Activated T-cell treated with anti-CD3 and anti-CD28 coated beads, Interleukin-2, amount 50 U/mL, for 4 hours (primary cell): Measurements from ENCODE around the gene CKLF. TPM values are rescaled to one million over a fixed set of nuclear protein-coding genes. Genes with fewer than 3 reads are reported as not detected.
A peak's percentile ranks its signal among the peaks of the same experiment; 100 is the strongest.

Experiments used
- ATAC-seq, 2 donors: fragments of 200-7000 bp; cut with Tn5 transposase; one replicate each; pipeline ENCODE4 v1.10.0; 2021
- DNase-seq: peaks from one replicate; pipeline ENCODE4 v3.0.0-alpha.2; 2020
- H3K27me3 Mint-ChIP-seq: one replicate; pipeline ENCODE4 v1.8.0; 2021; ENCODE audit warnings: low read depth, mixed read lengths
- H3K36me3 Mint-ChIP-seq: one replicate; pipeline ENCODE4 v1.8.0; 2022; ENCODE audit warnings: mixed read lengths; ENCODE audit not compliant: insufficient read depth
- H3K4me1 Mint-ChIP-seq: one replicate; pipeline ENCODE4 v1.8.0; 2021; ENCODE audit warnings: low read depth, mixed read lengths
- H3K4me3 Mint-ChIP-seq: one replicate; pipeline ENCODE4 v1.8.0; 2021; ENCODE audit warnings: mild to moderate bottlenecking, moderate library complexity, mixed read lengths
- H3K9me3 Mint-ChIP-seq: one replicate; pipeline ENCODE4 v1.8.0; 2021; ENCODE audit warnings: mixed read lengths
- total RNA-seq, 3 donors: library from RNA; stranded (reverse); gene quantifications; one replicate each; pipeline ENCODE4 v1.2.1, GENCODE V29; 2021

Gene CKLF
- total RNA-seq, 3 donors from 2014 or later: 52.4 to 63.6 (median 53.2) TPM

GRCh38 chr16:66544016-66544757 lies 8.2 kb upstream of the CKLF start:
- no peak for DNase-seq

GRCh38 chr16:66547101-66547989 lies 5.0 kb upstream of the CKLF start:
- H3K27me3 Mint-ChIP-seq: no peaks in the 10 kb centered on the region
- DNase-seq: no peak
- no peak overlapping the region for H3K4me3 Mint-ChIP-seq
- ATAC-seq: no peak
- no peaks in the 10 kb centered on the region for H3K36me3 Mint-ChIP-seq
- H3K4me1 Mint-ChIP-seq: peaks cover 38% of the 10 kb centered on the region
- H3K9me3 Mint-ChIP-seq: no peaks in the 10 kb centered on the region

More at GRCh38 chr16:66544016-66544757, 8.2 kb upstream of the CKLF start:
- no peak overlapping the region for H3K4me3 Mint-ChIP-seq
- no peak for ATAC-seq
- H3K36me3 Mint-ChIP-seq: no peaks in the 10 kb centered on the region
- H3K27me3 Mint-ChIP-seq: no peaks in the 10 kb centered on the region
- peaks cover 23% of the 10 kb centered on the region for H3K4me1 Mint-ChIP-seq
- H3K9me3 Mint-ChIP-seq: no peaks in the 10 kb centered on the region

- peaks cover 45% of the 10 kb centered on the region for H3K4me1 Mint-ChIP-seq
- DNase-seq: no peak
- H3K4me3 Mint-ChIP-seq: peak overlapping the region; percentile 77
- H3K27me3 Mint-ChIP-seq: no peaks in the 10 kb centered on the region
- no peaks in the 10 kb centered on the region for H3K36me3 Mint-ChIP-seq
- ATAC-seq: no peak
- H3K9me3 Mint-ChIP-seq: no peaks in the 10 kb centered on the region
Measured at GRCh38 chr16:66548068-66548467, 4.3 kb upstream of the CKLF start.

- peaks cover 53% of the 10 kb centered on the region for H3K4me1 Mint-ChIP-seq
- ATAC-seq (no peak), DNase-seq (no peak)
- H3K36me3 Mint-ChIP-seq: peaks cover 3% of the 10 kb centered on the region
- H3K27me3 Mint-ChIP-seq: no peaks in the 10 kb centered on the region
- H3K9me3 Mint-ChIP-seq: no peaks in the 10 kb centered on the region
- H3K4me3 Mint-ChIP-seq: peak overlapping the region; percentile 77
Measured at GRCh38 chr16:66548868-66549267, 3.5 kb upstream of the CKLF start.

GRCh38 chr16:66549284-66550131 lies 2.9 kb upstream of the CKLF start, which contains the start of gene TK2:
Gene TK2, minus strand, starts transcription at chr16:66550122. Its CDS starts 61 bp downstream, at chr16:66550061.
- H3K27me3 Mint-ChIP-seq: no peaks in the 10 kb centered on the region
- DNase-seq (peak; percentile 46), ATAC-seq (peak; percentile 49 to 60)
- H3K9me3 Mint-ChIP-seq: no peaks in the 10 kb centered on the region
- H3K36me3 Mint-ChIP-seq: peaks cover 3% of the 10 kb centered on the region
- H3K4me1 Mint-ChIP-seq: peaks cover 58% of the 10 kb centered on the region
- peak within 1 kb of the TSS; percentile 94 for H3K4me3 Mint-ChIP-seq

- H3K4me3 Mint-ChIP-seq: peak overlapping the region; percentile 94
- no peaks in the 10 kb centered on the region for H3K9me3 Mint-ChIP-seq
- H3K36me3 Mint-ChIP-seq: peaks cover 14% of the 10 kb centered on the region
- DNase-seq (peak; percentile 43), ATAC-seq (peak; percentile 25 to 28)
- H3K4me1 Mint-ChIP-seq: peaks cover 76% of the 10 kb centered on the region
- no peaks in the 10 kb centered on the region for H3K27me3 Mint-ChIP-seq
Measured at GRCh38 chr16:66551348-66551759, 1.0 kb upstream of the CKLF start.

- Mint-ChIP-seq H3K36me3 (peaks cover 14% of the 10 kb centered on the region), H3K4me1 (peaks cover 77% of the 10 kb centered on the region), H3K4me3 (peak overlapping the region; percentile 94), H3K9me3 (no peaks in the 10 kb centered on the region), H3K27me3 (no peaks in the 10 kb centered on the region)
- ATAC-seq (no peak), DNase-seq (no peak)
Measured at GRCh38 chr16:66551788-66552285, 539 bp upstream of the CKLF start.

- no peak for ATAC-seq
- Mint-ChIP-seq H3K4me3 (peak overlapping the region; percentile 94), H3K27me3 (no peaks in the 10 kb centered on the region), H3K9me3 (no peaks in the 10 kb centered on the region), H3K4me1 (peaks cover 82% of the 10 kb centered on the region), H3K36me3 (peaks cover 20% of the 10 kb centered on the region)
- no peak for DNase-seq
Measured at GRCh38 chr16:66553223-66553622, 847 bp downstream of the CKLF start.

- peak overlapping the region; percentile 94 for H3K4me3 Mint-ChIP-seq
- H3K36me3 Mint-ChIP-seq: peaks cover 22% of the 10 kb centered on the region
- H3K9me3 Mint-ChIP-seq: no peaks in the 10 kb centered on the region
- no peak for DNase-seq
- no peak for ATAC-seq
- H3K4me1 Mint-ChIP-seq: peaks cover 79% of the 10 kb centered on the region
- H3K27me3 Mint-ChIP-seq: no peaks in the 10 kb centered on the region
Measured at GRCh38 chr16:66554021-66554420, 1.6 kb downstream of the CKLF start.

GRCh38 chr16:66554495-66554894 lies 2.1 kb downstream of the CKLF start:
- H3K36me3 Mint-ChIP-seq: peaks cover 22% of the 10 kb centered on the region
- peak overlapping the region; percentile 94 for H3K4me3 Mint-ChIP-seq
- no peaks in the 10 kb centered on the region for H3K9me3 Mint-ChIP-seq
- ATAC-seq: no peak
- no peak for DNase-seq
- H3K4me1 Mint-ChIP-seq: peaks cover 80% of the 10 kb centered on the region
- H3K27me3 Mint-ChIP-seq: no peaks in the 10 kb centered on the region

- H3K9me3 Mint-ChIP-seq: no peaks in the 10 kb centered on the region
- peaks cover 79% of the 10 kb centered on the region for H3K4me1 Mint-ChIP-seq
- no peak for DNase-seq
- H3K36me3 Mint-ChIP-seq: peaks cover 31% of the 10 kb centered on the region
- H3K4me3 Mint-ChIP-seq: no peak overlapping the region
- no peaks in the 10 kb centered on the region for H3K27me3 Mint-ChIP-seq
- ATAC-seq: no peak
Measured at GRCh38 chr16:66560107-66560506, 7.7 kb downstream of the CKLF start.

- Mint-ChIP-seq H3K27me3 (no peaks in the 10 kb centered on the region), H3K4me3 (peak overlapping the region; percentile 5), H3K4me1 (peaks cover 65% of the 10 kb centered on the region), H3K36me3 (peaks cover 30% of the 10 kb centered on the region), H3K9me3 (no peaks in the 10 kb centered on the region)
- no peak for DNase-seq
- ATAC-seq: no peak
Measured at GRCh38 chr16:66561381-66562080, 9.2 kb downstream of the CKLF start.

- Mint-ChIP-seq H3K36me3 (peaks cover 33% of the 10 kb centered on the region), H3K4me3 (no peak overlapping the region), H3K27me3 (no peaks in the 10 kb centered on the region), H3K9me3 (no peaks in the 10 kb centered on the region), H3K4me1 (peaks cover 62% of the 10 kb centered on the region)
- ATAC-seq (no peak), DNase-seq (no peak)
Measured at GRCh38 chr16:66562409-66562808, 10.0 kb downstream of the CKLF start.
